Choroid plexus epithelial cell (primary cell): ENCODE data around the gene CCDC121.

Experiments used
- DNase-seq: peaks from one replicate; pipeline ENCODE4 v3.0.0-alpha.2; 2010; ENCODE audit warnings: low read depth
- H3K4me3 ChIP-seq: 2 replicates; pipeline ENCODE4 v1.5.1; 2011; ENCODE audit warnings: low read depth, mild to moderate bottlenecking, control low read depth, low read length, moderate library complexity
- TF ChIP-seq, protein P1 (sequence below): conservative IDR thresholded peaks from 2 replicates; pipeline ENCODE4 v1.5.1; 2011; ENCODE audit warnings: low read depth, mild to moderate bottlenecking, control low read depth, inconsistent platforms, low read length, moderate library complexity

CCDC121 gene

GRCh38 chr2:27663285-27664153 is 34.7 kb upstream of the CCDC121 start, which contains the start of the genes SLC4A1AP and SUPT7L:
Gene SLC4A1AP (plus strand): TSS chr2:27663889. CDS start chr2:27663915, 26 bp downstream.
Gene SUPT7L (minus strand): TSS chr2:27663614. CDS start chr2:27662192, 1,422 bp downstream.
- H3K4me3 ChIP-seq = peak within 1 kb of the TSS; percentile 92
- TF ChIP-seq, protein P1, sequence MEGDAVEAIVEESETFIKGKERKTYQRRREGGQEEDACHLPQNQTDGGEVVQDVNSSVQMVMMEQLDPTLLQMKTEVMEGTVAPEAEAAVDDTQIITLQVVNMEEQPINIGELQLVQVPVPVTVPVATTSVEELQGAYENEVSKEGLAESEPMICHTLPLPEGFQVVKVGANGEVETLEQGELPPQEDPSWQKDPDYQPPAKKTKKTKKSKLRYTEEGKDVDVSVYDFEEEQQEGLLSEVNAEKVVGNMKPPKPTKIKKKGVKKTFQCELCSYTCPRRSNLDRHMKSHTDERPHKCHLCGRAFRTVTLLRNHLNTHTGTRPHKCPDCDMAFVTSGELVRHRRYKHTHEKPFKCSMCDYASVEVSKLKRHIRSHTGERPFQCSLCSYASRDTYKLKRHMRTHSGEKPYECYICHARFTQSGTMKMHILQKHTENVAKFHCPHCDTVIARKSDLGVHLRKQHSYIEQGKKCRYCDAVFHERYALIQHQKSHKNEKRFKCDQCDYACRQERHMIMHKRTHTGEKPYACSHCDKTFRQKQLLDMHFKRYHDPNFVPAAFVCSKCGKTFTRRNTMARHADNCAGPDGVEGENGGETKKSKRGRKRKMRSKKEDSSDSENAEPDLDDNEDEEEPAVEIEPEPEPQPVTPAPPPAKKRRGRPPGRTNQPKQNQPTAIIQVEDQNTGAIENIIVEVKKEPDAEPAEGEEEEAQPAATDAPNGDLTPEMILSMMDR = peak; percentile 15
- DNase-seq = peak; percentile 92

GRCh38 chr2:27661371-27661770 is 32.6 kb upstream of the CCDC121 start:
- TF ChIP-seq, protein P1 = no peak
- H3K4me3 ChIP-seq = no peak overlapping the region
- DNase-seq = no peak

GRCh38 chr2:27655155-27655951 is 26.5 kb upstream of the CCDC121 start:
- TF ChIP-seq, protein P1 = peak; percentile 5
- DNase-seq = peak; percentile 96
- H3K4me3 ChIP-seq = no peak overlapping the region

DNA sequence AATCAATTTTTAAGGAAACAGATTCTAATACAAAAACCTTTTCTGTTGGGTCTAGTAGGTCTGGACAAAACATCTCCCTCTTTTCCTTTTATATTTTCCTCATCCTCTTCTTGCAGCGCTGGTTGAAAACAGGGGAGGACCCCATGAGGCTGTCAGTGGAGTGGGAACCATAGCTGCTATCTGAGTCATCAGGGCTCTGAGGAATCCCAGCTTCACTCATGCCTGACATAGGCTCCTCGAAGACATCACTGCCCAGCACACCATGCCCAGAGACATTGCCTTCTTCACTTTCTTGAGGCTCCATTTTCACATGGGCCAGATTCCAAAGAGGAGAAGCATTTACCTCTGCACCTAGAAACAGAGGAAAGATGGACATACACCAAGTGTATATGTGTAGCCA is 24.6 kb upstream of the CCDC121 start:
- no peak overlapping the region for H3K4me3 ChIP-seq
- DNase-seq = peak; percentile 71
- TF ChIP-seq, protein P1 = no peak

DNA sequence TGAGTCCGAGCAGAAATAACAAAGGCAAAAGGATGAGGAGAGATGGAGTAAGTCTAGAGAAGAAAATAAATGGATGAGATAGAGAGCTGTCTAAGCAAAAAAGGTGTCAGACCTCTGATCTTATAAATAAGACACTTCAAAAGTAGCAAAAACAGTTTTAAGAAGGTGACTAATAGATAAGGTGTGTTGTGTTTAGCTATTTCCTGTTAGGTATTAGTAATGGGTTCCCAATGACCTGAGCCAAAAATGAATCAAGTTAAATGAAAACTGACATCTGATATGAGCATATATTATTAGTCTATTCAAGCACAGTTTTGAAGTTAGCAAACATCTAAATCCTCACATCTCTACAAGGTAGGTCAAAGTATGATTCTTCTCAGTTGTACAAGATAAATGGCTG is 24.0 kb upstream of the CCDC121 start:
- no peak for DNase-seq
- TF ChIP-seq, protein P1 = no peak
- no peak overlapping the region for H3K4me3 ChIP-seq

DNA sequence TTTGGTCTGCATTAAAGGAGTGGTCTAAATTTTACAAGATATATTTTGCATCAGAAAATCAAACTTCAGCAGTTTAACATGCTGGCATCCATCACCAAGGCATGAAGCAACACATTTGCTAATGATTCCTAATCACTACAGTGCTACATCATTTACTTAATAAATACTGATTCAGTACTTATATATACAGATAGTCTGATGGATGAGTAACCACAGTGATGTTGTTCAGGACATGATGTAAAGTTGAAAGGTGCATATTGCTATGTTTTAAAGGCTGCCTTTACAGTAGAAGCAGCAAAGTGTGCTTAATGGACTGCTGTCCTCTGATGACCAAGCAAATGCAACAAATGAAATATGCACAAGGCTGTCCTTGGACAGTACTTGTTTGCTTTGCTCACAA is 23.5 kb upstream of the CCDC121 start:
- TF ChIP-seq, protein P1 = no peak
- no peak for DNase-seq
- H3K4me3 ChIP-seq = no peak overlapping the region
